PC-9 (cell line): ENCODE data around the gene ARHGAP30. TPM values are rescaled to one million over a fixed set of nuclear protein-coding genes. Genes with fewer than 3 reads are reported as not detected.

Source experiments
- BruUV-seq: library from RNA; stranded (reverse); fragments of 400-500 nt; replicated peaks from 2 replicates; lab custom pipeline; 2021; lab: Mats Ljungman, UMichigan
- CTCF ChIA-PET: fragments of 300-600 bp; sonication (Branson Sonifier 250); formaldehyde crosslinking; loops from one replicate; lab custom pipeline; 2022; ENCODE audit warnings: antibody characterized with exemption; lab: Charles Lee
- POLR2A ChIA-PET: fragments of 300-600 bp; sonication (Branson Sonifier 250); formaldehyde crosslinking; loops from one replicate; lab custom pipeline; 2022; ENCODE audit warnings: antibody characterized with exemption; ENCODE audit not compliant: unreplicated experiment; lab: Charles Lee
- DNase-seq, 2 experiments: peaks; one replicate each; pipeline versions ENCODE4 v3.0.0 to v3.0.0-alpha.2; 2015 to 2022; ENCODE audit warnings: mixed read lengths in 1 of 2
- H2AFZ ChIP-seq: fragments of 200-600 bp; sonication (generic); 2 replicates; pipeline ENCODE4 v1.8.1; 2017; ENCODE audit warnings: antibody characterized with exemption
- H3F3A ChIP-seq: fragments of 200-600 bp; sonication (generic); 2 replicates; pipeline ENCODE4 v1.8.1; 2017; ENCODE audit warnings: antibody characterized with exemption, mild to moderate bottlenecking, low read depth; ENCODE audit not compliant: insufficient read depth
- H3K27ac ChIP-seq: fragments of 200-600 bp; sonication (generic); 2 replicates; pipeline ENCODE4 v1.6.1; 2016; ENCODE audit warnings: mixed run types
- H3K27me3 ChIP-seq: fragments of 200-600 bp; sonication (generic); 2 replicates; pipeline ENCODE4 v1.6.1; 2016; ENCODE audit warnings: low read depth, mixed run types; ENCODE audit not compliant: insufficient read depth
- H3K36me3 ChIP-seq: fragments of 200-600 bp; sonication (generic); 2 replicates; pipeline ENCODE4 v1.6.1; 2016; ENCODE audit warnings: low read depth, mixed run types
- H3K4me1 ChIP-seq: fragments of 200-600 bp; sonication (generic); replicated peaks from 2 replicates; pipeline ENCODE4 v1.6.1; 2016; ENCODE audit warnings: mixed run types; ENCODE audit not compliant: insufficient read depth
- H3K4me2 ChIP-seq: fragments of 200-600 bp; sonication (generic); 2 replicates; pipeline ENCODE4 v1.6.1; 2017; ENCODE audit warnings: mixed run types
- H3K4me3 ChIP-seq: fragments of 200-600 bp; sonication (generic); 2 replicates; pipeline ENCODE4 v1.6.1; 2016; ENCODE audit warnings: mixed run types
- H3K79me2 ChIP-seq: fragments of 200-600 bp; sonication (generic); 2 replicates; pipeline ENCODE4 v1.6.1; 2017; ENCODE audit warnings: low read depth, mixed run types
- H3K9me2 ChIP-seq: fragments of 200-600 bp; sonication (generic); 2 replicates; pipeline ENCODE4 v1.8.1; 2017; ENCODE audit warnings: mild to moderate bottlenecking; ENCODE audit not compliant: insufficient read depth
- H3K9me3 ChIP-seq: fragments of 200-600 bp; sonication (generic); 2 replicates; pipeline ENCODE4 v1.8.1; 2016; ENCODE audit warnings: low read depth; ENCODE audit not compliant: insufficient read depth
- H4K20me1 ChIP-seq: fragments of 200-600 bp; sonication (generic); 2 replicates; pipeline ENCODE4 v1.8.1; 2017; ENCODE audit not compliant: insufficient read depth
- CTCF ChIP-seq: fragments of 200-600 bp; sonication (generic); conservative IDR thresholded peaks from 2 replicates; pipeline ENCODE4 v1.6.1; 2017; ENCODE audit warnings: mixed run types, antibody characterized with exemption, mild to moderate bottlenecking, moderate library complexity
- EZH2 ChIP-seq: fragments of 200-600 bp; sonication (generic); IDR thresholded peaks from 2 replicates; pipeline ENCODE4 v1.8.0; 2017; ENCODE audit warnings: antibody characterized with exemption, low read depth
- intact Hi-C: fragments of 100-400 bp; cut with micrococcal nuclease; formaldehyde crosslinking; loops from one replicate; pipeline ENCODE4 v1.10.0; 2022; ENCODE audit not compliant: unreplicated experiment
- total RNA-seq: library from RNA; stranded (reverse); gene quantifications from 2 replicates; pipeline ENCODE4 v1.2.3, GENCODE V29; 2021

The ARHGAP30 gene
- total RNA-seq, 1 experiment from 2014 or later, result 0.46 TPM

GRCh38 chr1:161009602-161010211 is 60.0 kb downstream of the ARHGAP30 start:
- ChIA-PET POLR2A (interaction anchor here (0.5 kb wide), 1 partner anchor 12 kb away, joined by 3 read pairs; no protein-coding TSS in a partner anchor), CTCF (no interaction called here)
- Histone ChIP-seq H3F3A (peaks cover 44% of the 10 kb centered on the region), H3K79me2 (peaks cover 94% of the 10 kb centered on the region), H3K4me3 (no peak overlapping the region), H3K27me3 (no peaks in the 10 kb centered on the region), H3K36me3 (peaks cover 15% of the 10 kb centered on the region; the same call in 1 of the 2 replicates), H3K4me2 (peak overlapping the region; percentile 28), H3K27ac (0 out of 2 replicates have a peak overlapping the region, but pooled peaks have one; percentile 23), H2AFZ (no peak overlapping the region), H3K9me3 (no peaks in the 10 kb centered on the region), H3K9me2 (no peaks in the 10 kb centered on the region), H3K4me1 (peaks cover 41% of the 10 kb centered on the region), H4K20me1 (peaks cover 34% of the 10 kb centered on the region)
- BruUV-seq, result no TSS peak
- TF ChIP-seq CTCF (no peak), EZH2 (no peak)
- intact Hi-C loops, result no loop called here
- no peak for DNase-seq

- peak overlapping the region; percentile 28 for H3K4me2 ChIP-seq
- H3K79me2 ChIP-seq, result peaks cover 93% of the 10 kb centered on the region
- H3K9me2 ChIP-seq, result no peaks in the 10 kb centered on the region
- H3K36me3 ChIP-seq, result peaks cover 15% of the 10 kb centered on the region; the same call in 1 of the 2 replicates
- H3K27me3 ChIP-seq, result no peaks in the 10 kb centered on the region
- DNase-seq, result peak in 1 of 2 experiments; percentile 74
- H3K27ac ChIP-seq, result 0 out of 2 replicates have a peak overlapping the region, but pooled peaks have one; percentile 23
- BruUV-seq, result no TSS peak
- peaks cover 37% of the 10 kb centered on the region for H3F3A ChIP-seq
- no peak overlapping the region for H2AFZ ChIP-seq
- H4K20me1 ChIP-seq, result peaks cover 34% of the 10 kb centered on the region
- POLR2A ChIA-PET, result no interaction called here
- intact Hi-C loops, result no loop called here
- CTCF ChIA-PET, result no interaction called here
- no peak overlapping the region for H3K4me3 ChIP-seq
- H3K9me3 ChIP-seq, result no peaks in the 10 kb centered on the region
- no peak for TF ChIP-seq CTCF
- TF ChIP-seq EZH2, result no peak
- H3K4me1 ChIP-seq, result peaks cover 34% of the 10 kb centered on the region
Measured at GRCh38 chr1:161008869-161009510, 60.7 kb downstream of the ARHGAP30 start.

GRCh38 chr1:161007369-161007768 is 62.3 kb downstream of the ARHGAP30 start:
- CTCF ChIA-PET, result interaction anchor here (0.6 kb wide), 1 partner anchor 18 kb away, joined by 4 read pairs; no protein-coding TSS in a partner anchor
- H3K9me3 ChIP-seq, result no peaks in the 10 kb centered on the region
- no TSS peak for BruUV-seq
- peaks cover 20% of the 10 kb centered on the region for H3K4me1 ChIP-seq
- peaks cover 89% of the 10 kb centered on the region for H3K79me2 ChIP-seq
- peaks cover 34% of the 10 kb centered on the region for H4K20me1 ChIP-seq
- POLR2A ChIA-PET, result no interaction called here
- intact Hi-C loops, result no loop called here
- TF ChIP-seq CTCF (no peak), EZH2 (no peak)
- no peaks in the 10 kb centered on the region for H3K27me3 ChIP-seq
- H3K27ac ChIP-seq, result no peak overlapping the region
- H3K4me3 ChIP-seq, result no peak overlapping the region
- DNase-seq, result no peak
- no peak overlapping the region for H3K4me2 ChIP-seq
- no peak overlapping the region for H2AFZ ChIP-seq
- H3F3A ChIP-seq, result peaks cover 24% of the 10 kb centered on the region; the same call in 1 of the 2 replicates
- H3K36me3 ChIP-seq, result peaks cover 17% of the 10 kb centered on the region; the same call in 1 of the 2 replicates
- H3K9me2 ChIP-seq, result no peaks in the 10 kb centered on the region
